SK-N-MC (cell line): ENCODE results near the gene BARX1.

ENCODE experiments used
- EZH2 ChIP-seq: fragments of 200-600 bp; sonication (generic); IDR thresholded peaks from one replicate; pipeline ENCODE4 v1.6.1; 2017; ENCODE audit warnings: antibody characterized with exemption
- FOXP2 ChIP-seq: optimal IDR thresholded peaks from 2 replicates; pipeline ENCODE3; 2011; ENCODE audit warnings: mild to moderate bottlenecking, moderate library complexity; ENCODE audit not compliant: insufficient read depth; ENCODE audit errors: extremely low read length, control extremely low read depth
- POLR2AphosphoS5 ChIP-seq: IDR thresholded peaks from 2 replicates; pipeline ENCODE4 v1.6.1; 2012; ENCODE audit warnings: mild to moderate bottlenecking, low read depth, low read length, borderline replicate concordance

DNA sequence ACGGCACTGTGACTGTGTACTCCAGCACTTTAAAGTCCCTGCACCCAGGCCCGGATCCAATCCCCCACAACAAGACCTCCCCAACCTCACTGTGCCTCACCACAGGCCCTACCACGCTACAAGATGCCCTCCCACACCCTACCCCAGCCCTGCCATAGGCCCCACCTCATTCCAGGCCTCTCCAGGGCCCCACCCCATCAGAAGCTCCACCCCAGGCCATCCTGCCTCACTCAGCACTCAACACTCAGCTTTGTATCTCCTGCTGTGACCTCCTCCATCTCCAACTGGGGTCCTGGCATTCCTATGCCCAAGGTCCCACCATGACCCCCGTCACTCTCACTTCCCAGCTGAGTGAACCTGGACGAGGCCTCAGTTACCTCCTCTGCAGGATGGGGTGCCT, 38.8 kb downstream of the BARX1 start:
- TF ChIP-seq POLR2AphosphoS5 (no peak), EZH2 (no peak), FOXP2 (no peak)
